Nephron progenitor cell (in vitro differentiated cells): ENCODE data around the gene CCDC63.

Experiments
- DNase-seq: peaks from one replicate; pipeline ENCODE4 v3.0.0; 2021
- H3K27ac Mint-ChIP-seq: 2 replicates; pipeline ENCODE4 v1.8.0; 2021; ENCODE audit warnings: mild to moderate bottlenecking, moderate library complexity, mixed read lengths
- H3K27me3 Mint-ChIP-seq: 2 replicates; pipeline ENCODE4 v1.8.0; 2021; ENCODE audit warnings: mild to moderate bottlenecking, low read depth, mixed read lengths; ENCODE audit not compliant: poor library complexity
- H3K36me3 Mint-ChIP-seq: 2 replicates; pipeline ENCODE4 v1.8.0; 2021; ENCODE audit warnings: low read depth, mixed read lengths
- H3K4me1 Mint-ChIP-seq: 2 replicates; pipeline ENCODE4 v1.8.0; 2021; ENCODE audit warnings: mixed read lengths
- H3K4me3 Mint-ChIP-seq: 2 replicates; pipeline ENCODE4 v1.8.0; 2021; ENCODE audit warnings: mild to moderate bottlenecking, moderate library complexity, mixed read lengths
- H3K9me3 Mint-ChIP-seq: 2 replicates; pipeline ENCODE4 v1.8.0; 2021; ENCODE audit warnings: mild to moderate bottlenecking, moderate library complexity, mixed read lengths
- TF ChIP-seq, protein P1 (sequence below): fragments of 200-600 bp; sonication (generic); IDR thresholded peaks from 2 replicates; pipeline ENCODE4 v1.5.0; 2021; ENCODE audit warnings: antibody characterized with exemption

Gene CCDC63

DNA sequence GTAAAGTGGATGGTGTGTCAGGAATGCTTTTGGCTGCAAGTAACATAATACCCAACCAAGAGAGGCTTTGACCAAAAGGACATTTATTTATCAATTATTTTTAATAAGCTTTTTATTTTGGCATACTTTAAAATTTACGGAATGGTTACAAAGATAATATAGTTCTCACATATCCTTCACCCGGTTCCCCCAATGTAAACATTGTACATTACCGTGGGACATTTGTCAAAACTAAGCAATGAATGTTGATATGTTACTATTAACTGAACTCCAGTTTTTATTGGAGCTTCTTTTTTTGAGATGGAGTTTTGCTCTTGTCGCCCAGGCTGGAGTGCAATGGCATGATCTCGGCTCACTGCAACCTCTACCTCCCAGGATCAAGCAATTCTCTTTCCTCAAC is 23.0 kb downstream of the CCDC63 start:
- DNase-seq, result no peak
- H3K36me3 Mint-ChIP-seq, result no peaks in the 10 kb centered on the region
- peaks cover 27% of the 10 kb centered on the region for H3K9me3 Mint-ChIP-seq
- H3K27me3 Mint-ChIP-seq, result peaks cover 31% of the 10 kb centered on the region
- TF ChIP-seq, protein P1, sequence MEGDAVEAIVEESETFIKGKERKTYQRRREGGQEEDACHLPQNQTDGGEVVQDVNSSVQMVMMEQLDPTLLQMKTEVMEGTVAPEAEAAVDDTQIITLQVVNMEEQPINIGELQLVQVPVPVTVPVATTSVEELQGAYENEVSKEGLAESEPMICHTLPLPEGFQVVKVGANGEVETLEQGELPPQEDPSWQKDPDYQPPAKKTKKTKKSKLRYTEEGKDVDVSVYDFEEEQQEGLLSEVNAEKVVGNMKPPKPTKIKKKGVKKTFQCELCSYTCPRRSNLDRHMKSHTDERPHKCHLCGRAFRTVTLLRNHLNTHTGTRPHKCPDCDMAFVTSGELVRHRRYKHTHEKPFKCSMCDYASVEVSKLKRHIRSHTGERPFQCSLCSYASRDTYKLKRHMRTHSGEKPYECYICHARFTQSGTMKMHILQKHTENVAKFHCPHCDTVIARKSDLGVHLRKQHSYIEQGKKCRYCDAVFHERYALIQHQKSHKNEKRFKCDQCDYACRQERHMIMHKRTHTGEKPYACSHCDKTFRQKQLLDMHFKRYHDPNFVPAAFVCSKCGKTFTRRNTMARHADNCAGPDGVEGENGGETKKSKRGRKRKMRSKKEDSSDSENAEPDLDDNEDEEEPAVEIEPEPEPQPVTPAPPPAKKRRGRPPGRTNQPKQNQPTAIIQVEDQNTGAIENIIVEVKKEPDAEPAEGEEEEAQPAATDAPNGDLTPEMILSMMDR, result no peak
- no peaks in the 10 kb centered on the region for H3K4me1 Mint-ChIP-seq
- H3K4me3 Mint-ChIP-seq, result no peak overlapping the region
- no peak overlapping the region for H3K27ac Mint-ChIP-seq

DNA sequence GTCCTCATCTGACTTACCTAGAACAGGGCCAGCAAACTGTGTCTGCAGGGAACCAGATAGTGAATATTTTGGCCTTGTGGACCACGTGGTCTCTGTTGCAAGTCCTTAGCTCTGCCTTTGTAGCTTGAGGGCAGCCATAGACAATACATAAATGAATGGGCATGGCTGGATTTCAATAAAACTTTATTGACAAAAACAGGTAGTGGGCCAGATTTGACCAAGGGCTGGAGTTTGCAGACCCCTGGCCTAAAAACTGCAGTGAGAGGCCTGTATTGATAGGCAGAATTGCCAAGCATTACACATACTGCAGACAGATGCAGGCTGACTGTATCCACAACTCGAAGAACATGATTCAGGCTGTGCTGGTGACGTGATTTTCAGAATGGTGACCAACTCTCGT is 25.3 kb downstream of the CCDC63 start:
- Mint-ChIP-seq H3K4me3 (no peak overlapping the region), H3K36me3 (no peaks in the 10 kb centered on the region), H3K9me3 (peaks cover 18% of the 10 kb centered on the region), H3K27ac (no peak overlapping the region), H3K4me1 (no peaks in the 10 kb centered on the region), H3K27me3 (peaks cover 25% of the 10 kb centered on the region)
- TF ChIP-seq, protein P1, result no peak
- DNase-seq, result no peak

DNA sequence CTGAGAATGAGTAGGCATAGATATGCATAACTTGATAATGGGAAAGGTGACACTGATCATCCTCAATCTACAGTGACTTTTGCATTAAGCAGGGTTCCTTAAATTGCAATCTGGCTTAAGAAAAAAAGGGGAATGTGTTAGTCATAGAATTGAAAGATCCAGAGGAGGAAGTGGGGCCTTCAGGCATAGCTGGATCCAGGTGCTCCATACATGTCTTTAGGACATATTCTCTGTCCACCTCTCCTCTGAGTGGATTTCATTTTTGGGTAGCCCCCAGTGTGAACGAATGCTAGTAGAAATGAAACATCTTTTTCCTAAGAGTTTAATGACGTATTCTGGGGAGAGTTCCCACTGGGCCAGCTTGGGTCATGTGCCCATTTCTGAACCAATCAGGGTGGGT is 27.6 kb downstream of the CCDC63 start:
- Mint-ChIP-seq H3K4me1 (no peaks in the 10 kb centered on the region), H3K36me3 (no peaks in the 10 kb centered on the region), H3K4me3 (no peak overlapping the region), H3K27me3 (peaks cover 29% of the 10 kb centered on the region), H3K9me3 (peaks cover 9% of the 10 kb centered on the region), H3K27ac (no peak overlapping the region)
- TF ChIP-seq, protein P1, result no peak
- no peak for DNase-seq

DNA sequence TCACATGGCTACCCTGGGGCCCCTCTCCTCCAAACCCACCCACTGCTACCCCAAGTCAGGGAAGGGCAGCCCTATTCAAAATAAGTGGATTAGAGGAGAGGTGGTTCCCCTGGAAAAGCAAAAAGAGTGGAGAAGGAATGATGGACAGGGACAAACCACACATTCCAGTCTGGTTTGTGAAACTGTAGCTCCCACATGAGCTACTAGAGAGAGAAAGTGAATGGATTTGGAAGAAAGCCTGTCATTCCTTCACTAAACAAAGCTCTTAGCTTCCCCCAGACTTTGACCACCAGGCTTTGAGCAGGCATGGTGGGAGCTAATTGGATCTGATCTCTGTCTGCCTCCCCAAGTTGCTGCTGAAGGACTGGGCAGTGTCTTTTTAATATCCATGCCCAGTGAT is 28.0 kb downstream of the CCDC63 start:
- Mint-ChIP-seq H3K9me3 (peaks cover 6% of the 10 kb centered on the region), H3K4me1 (no peaks in the 10 kb centered on the region), H3K4me3 (no peak overlapping the region), H3K36me3 (no peaks in the 10 kb centered on the region), H3K27me3 (peaks cover 33% of the 10 kb centered on the region), H3K27ac (no peak overlapping the region)
- no peak for DNase-seq
- TF ChIP-seq, protein P1, result no peak

DNA sequence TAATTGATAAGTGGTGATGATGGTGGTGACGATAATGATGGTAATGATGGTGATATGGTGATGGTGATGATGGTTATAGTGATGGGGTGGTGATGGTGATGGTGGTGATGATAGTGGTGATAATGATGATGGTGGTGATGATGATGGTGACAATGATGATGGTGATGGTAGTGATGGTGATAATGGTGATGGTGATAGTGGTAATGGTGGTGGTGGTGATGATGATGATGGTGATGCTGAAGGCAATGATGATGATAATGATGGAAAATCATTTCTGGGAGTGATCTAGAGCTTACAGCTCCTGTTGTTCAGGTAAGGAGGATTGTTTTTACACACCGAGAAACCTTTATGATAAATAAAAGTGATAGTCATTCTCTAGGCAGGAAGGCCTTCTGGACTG is 33.9 kb downstream of the CCDC63 start:
- H3K36me3 Mint-ChIP-seq, result no peaks in the 10 kb centered on the region

DNA sequence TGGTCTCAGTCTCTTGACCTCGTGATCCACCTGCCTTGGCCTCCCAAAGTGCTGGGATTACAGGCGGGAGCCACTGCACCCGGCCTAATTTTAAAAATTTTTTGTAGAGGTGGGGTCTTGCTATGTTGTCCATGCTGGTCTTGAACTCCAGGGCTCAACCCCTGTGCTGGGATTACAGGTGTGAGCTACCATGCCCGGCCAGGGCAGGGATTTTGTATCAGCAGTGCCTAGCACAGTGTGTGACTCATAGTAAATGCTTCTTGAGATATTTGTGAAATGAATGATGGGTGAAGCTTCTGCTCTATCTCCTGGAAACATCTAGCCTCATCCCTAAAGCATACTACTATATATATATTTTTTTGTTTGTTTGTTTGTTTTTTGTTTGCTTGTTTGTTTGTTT is 36.5 kb downstream of the CCDC63 start:
- Mint-ChIP-seq H3K4me1 (peaks cover 22% of the 10 kb centered on the region), H3K9me3 (peaks cover 4% of the 10 kb centered on the region), H3K27me3 (peaks cover 16% of the 10 kb centered on the region), H3K27ac (no peak overlapping the region), H3K36me3 (no peaks in the 10 kb centered on the region), H3K4me3 (no peak overlapping the region)
- DNase-seq, result no peak
- TF ChIP-seq, protein P1, result no peak

More for the DNA sequence above, 33.9 kb downstream of the CCDC63 start:
- no peak for DNase-seq
- Mint-ChIP-seq H3K4me1 (peaks cover 15% of the 10 kb centered on the region), H3K27ac (no peak overlapping the region), H3K9me3 (peaks cover 4% of the 10 kb centered on the region), H3K27me3 (peaks cover 20% of the 10 kb centered on the region), H3K4me3 (no peak overlapping the region)
- TF ChIP-seq, protein P1, result no peak
